Ovary (tissue), 9 donors: Measurements from ENCODE around the gene ETV3. TPM values are rescaled to one million over a fixed set of nuclear protein-coding genes. Genes with fewer than 3 reads are reported as not detected.

ENCODE experiments used
- DNase-seq, 5 donors: peaks; one replicate each; pipeline ENCODE4 v3.0.0-alpha.2; 2019 to 2020
- H3K27ac ChIP-seq, 2 donors: fragments of 200-600 bp; one replicate each; pipeline versions ENCODE4 v1.5.1 to v1.8.0; 2019 to 2022
- H3K27me3 ChIP-seq: fragments of 200-600 bp; one replicate; pipeline ENCODE4 v1.8.0; 2022
- H3K36me3 ChIP-seq: fragments of 200-600 bp; sonication (generic); one replicate; pipeline ENCODE4 v1.5.1; 2019
- H3K4me1 ChIP-seq: one replicate; pipeline ENCODE4 v1.8.1; 2013; ENCODE audit warnings: mild to moderate bottlenecking, moderate library complexity; ENCODE audit not compliant: insufficient read depth
- H3K4me3 ChIP-seq: fragments of 200-600 bp; sonication (generic); one replicate; pipeline ENCODE4 v1.5.1; 2017
- H3K9me3 ChIP-seq, 2 donors: fragments of 200-600 bp in 1 of 2; sonication (generic) in 1 of 2; one replicate each; pipeline versions ENCODE4 v1.5.1 to v1.8.1; 2013 to 2019; ENCODE audit warnings: mild to moderate bottlenecking in 1 of 2, moderate library complexity in 1 of 2
- CTCF ChIP-seq, 3 donors: fragments of 450-650 bp in 2 of 3; fragments of 200-600 bp in 1 of 3; IDR thresholded peaks; one replicate each; pipeline versions ENCODE4 v1.5.1 to v1.8.0; 2016 to 2022; ENCODE audit warnings: antibody characterized with exemption in 3 of 3, mild to moderate bottlenecking in 1 of 3
- EP300 ChIP-seq: sonication (generic); formaldehyde crosslinking; IDR thresholded peaks from one replicate; pipeline ENCODE4 v1.6.1; 2017; ENCODE audit warnings: antibody characterized with exemption
- POLR2A ChIP-seq: fragments of 450-650 bp; IDR thresholded peaks from one replicate; pipeline ENCODE4 v1.6.1; 2017; ENCODE audit warnings: antibody characterized with exemption, mild to moderate bottlenecking, moderate library complexity
- WGBS, 3 donors: extraction: QIAGEN DNeasy Blood & Tissue Kit in 1 of 3; methylation state at CpG; one replicate each; pipeline versions ENCODE4 v1.1.5 to v1.1.7; 2013 to 2017; 5-methylcytosine and 5-hydroxymethylcytosine counted together
- intact Hi-C, 4 donors: fragments of 100-400 bp; cut with DNase I; formaldehyde crosslinking; loops; one replicate each; pipeline versions ENCODE4 v1.11.0 to v1.15.1; 2022 to 2023
- polyA plus RNA-seq, 2 donors: library from polyadenylated mRNA; stranded (reverse); fragments of 200-250 nt in 1 of 2; fragments of 350-450 nt in 1 of 2; fragmentation: Illumina TruSeq in 1 of 2; extraction: RNeasy Lipid Tissue Mini Kit (QIAGEN cat#74804) in 1 of 2; gene quantifications; one replicate each; pipeline ENCODE4 v1.2.3, GENCODE V29; 2013 to 2014
- total RNA-seq, 7 donors: library from RNA; depleted of rRNA in 2 of 7; stranded (reverse); fragments of >200 nt in 2 of 7; fragmentation: NEBNext Ultra II Directional in 3 of 7; extraction: Animal tissue kit (Norgen Biotek cat#: 25700) in 3 of 7; gene quantifications; one replicate each; pipeline versions ENCODE4 v1.1.0 to v1.2.4, GENCODE V29; 2016 to 2023
- donor health status: DM: no; HTN: no; CAD: no; lungs with moderate emphysema.
- donor health status: DM: no; HTN: no; CAD: no.
- donor health status: Bipolar disorder and iron deficiency.
- donor health status: DM: yes; HTN: yes; CAD: no.
- donor health status: DM: no; HTN: no; CAD: no.
- donor health status: DM: yes; HTN: yes; CAD: no.

The ETV3 gene
- total and polyA plus RNA-seq, 9 donors, result 8.0 to 36.4 (median 22.5) TPM

DNA sequence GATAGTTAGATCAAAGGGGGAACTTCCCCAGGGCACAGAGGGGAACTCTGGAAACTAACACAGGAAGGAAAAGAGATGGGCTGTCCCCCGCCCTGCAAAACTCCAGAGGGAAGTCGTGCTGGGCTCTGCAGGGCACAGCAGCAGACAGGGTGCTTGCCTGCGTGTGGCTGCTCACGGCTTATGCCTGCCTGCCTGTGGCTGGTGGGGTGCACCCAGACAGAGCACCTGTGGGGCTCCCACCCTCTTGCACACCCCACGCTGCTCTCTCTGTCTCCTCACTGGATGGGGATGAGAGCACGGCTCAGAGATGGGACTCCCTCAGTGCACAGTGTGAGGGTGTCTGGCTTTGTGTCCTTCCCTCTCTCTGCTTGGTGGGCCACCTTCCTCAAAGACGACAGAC lies 25.1 kb downstream of the ETV3 start:
- 63 to 70% (median 64%) methylated on average over 7 of the region's 7 CpGs for WGBS, 3 donors
- Histone ChIP-seq H3K9me3 (no peaks in the 10 kb centered on the region), H3K4me1 (no peaks in the 10 kb centered on the region), H3K27ac (no peak overlapping the region), H3K27me3 (no peaks in the 10 kb centered on the region), H3K36me3 (no peaks in the 10 kb centered on the region), H3K4me3 (no peak overlapping the region)
- intact Hi-C loops, result no loop called here
- DNase-seq, result no peak
- TF ChIP-seq EP300, result no peak
- TF ChIP-seq POLR2A, result no peak
- no peak for TF ChIP-seq CTCF (IDR thresholded peaks at IDR 0.05)

DNA sequence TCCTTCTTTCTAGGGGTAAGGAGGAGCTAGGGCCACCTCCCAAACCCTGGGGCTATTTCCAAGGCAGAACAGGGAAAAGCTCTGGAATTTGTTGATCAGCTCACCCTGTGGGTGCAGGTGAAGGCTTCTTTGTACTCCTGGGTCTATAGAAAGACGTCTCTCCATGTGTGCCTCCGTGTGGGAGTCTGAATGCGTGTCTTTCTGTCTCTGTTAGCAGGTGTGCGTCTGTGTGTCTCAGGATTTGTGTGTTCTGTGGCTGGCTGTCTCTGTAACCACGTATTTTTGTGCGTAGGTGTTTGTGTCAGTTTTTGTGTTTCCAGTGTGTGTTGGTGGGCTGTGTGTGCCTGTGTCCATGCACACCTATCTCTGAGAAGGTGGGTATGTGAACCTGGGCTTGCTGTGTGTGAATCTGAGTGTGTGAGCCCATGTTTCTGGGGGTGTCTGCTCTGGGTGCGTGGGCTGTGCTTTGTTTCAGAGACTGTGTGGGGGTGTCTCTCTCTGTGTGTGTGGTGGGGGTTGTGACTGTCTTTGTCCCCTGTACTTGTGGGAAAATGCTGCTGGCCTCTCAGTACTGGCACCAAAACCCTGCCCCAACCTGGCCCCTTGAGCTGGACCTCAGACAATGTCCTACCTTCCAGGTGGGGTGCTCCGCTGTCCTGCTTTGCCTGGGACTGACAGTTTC lies 25.9 kb downstream of the ETV3 start:
- no peak overlapping the region for H3K4me3 ChIP-seq
- intact Hi-C loops, result no loop called here
- no peak overlapping the region for H3K27ac ChIP-seq
- H3K36me3 ChIP-seq, result no peaks in the 10 kb centered on the region
- WGBS, 3 donors, result 49 to 71% (median 54%) methylated on average over 8 of the region's 8 CpGs
- H3K9me3 ChIP-seq, result no peaks in the 10 kb centered on the region
- TF ChIP-seq POLR2A, result no peak
- no peak for TF ChIP-seq EP300
- TF ChIP-seq CTCF (IDR thresholded peaks at IDR 0.05), result no peak
- H3K4me1 ChIP-seq, result no peaks in the 10 kb centered on the region
- H3K27me3 ChIP-seq, result no peaks in the 10 kb centered on the region
- no peak for DNase-seq

DNA sequence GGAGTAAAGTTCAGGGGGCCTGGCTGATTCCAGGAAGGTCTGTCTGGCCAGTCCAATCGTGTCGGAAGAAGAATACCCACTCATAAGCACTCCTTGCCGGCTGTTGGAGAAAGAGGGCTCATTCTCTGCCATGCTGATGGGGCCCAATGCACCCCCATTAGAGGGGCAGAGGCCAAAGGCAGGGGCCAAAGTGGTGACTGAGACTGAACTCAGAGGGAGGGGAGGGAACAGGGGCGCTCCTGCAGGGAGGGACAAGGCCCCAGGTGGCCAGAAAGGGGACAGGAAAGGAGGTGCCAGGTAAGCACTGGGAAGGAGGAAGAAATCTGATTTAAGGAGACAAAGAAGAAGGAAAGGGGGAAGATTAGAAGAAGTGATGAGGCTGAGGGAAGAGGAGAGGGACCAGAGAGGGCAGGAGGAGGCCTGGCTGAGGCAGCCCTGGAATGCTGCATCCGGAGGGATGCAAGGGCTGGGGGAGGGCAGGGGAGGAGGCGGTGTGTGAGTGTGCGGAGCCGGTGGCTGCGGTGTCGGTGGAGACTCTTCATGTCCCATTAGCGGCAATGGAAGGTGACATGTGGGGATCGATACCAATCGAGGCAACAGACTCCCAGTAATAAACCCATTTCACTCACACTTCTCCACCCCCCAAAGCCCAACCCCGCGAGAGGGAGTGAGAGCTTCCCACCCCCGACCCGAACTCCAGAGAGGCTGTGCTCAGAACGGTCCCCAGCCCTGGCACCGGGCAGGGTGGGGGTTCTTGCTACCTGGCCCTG lies 26.6 kb downstream of the ETV3 start:
- Histone ChIP-seq H3K9me3 (no peaks in the 10 kb centered on the region), H3K36me3 (no peaks in the 10 kb centered on the region), H3K4me1 (no peaks in the 10 kb centered on the region), H3K4me3 (no peak overlapping the region), H3K27ac (no peak overlapping the region), H3K27me3 (no peaks in the 10 kb centered on the region)
- 38 to 47% (median 41%) methylated on average over 19 of the region's 19 CpGs for WGBS, 3 donors
- no peak for DNase-seq
- intact Hi-C loops, result no loop called here
- TF ChIP-seq POLR2A, result no peak
- no peak for TF ChIP-seq EP300
- TF ChIP-seq CTCF (IDR thresholded peaks at IDR 0.05), result no peak

DNA sequence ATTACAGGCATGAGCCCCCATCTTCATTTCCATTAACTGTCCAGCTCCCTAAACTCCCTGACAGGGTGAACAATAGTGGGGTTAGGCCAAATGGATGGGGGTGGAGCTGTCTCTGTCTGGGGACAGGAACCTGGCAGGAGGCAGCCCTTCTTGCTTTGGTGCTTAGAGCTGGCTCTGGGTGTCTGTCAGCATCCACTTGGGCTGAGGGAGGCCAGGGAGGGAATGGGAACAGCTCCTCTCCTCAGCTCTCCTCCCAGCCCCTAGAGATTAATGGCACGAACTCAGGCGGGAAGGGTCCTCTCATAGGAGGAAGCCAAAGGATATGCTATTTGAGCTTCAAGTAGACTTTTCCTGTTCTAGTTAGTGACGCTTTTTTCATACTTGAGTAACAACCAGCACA lies 27.5 kb downstream of the ETV3 start:
- no peak for DNase-seq
- Histone ChIP-seq H3K9me3 (no peaks in the 10 kb centered on the region), H3K27me3 (no peaks in the 10 kb centered on the region), H3K27ac (no peak overlapping the region), H3K4me1 (no peaks in the 10 kb centered on the region), H3K36me3 (no peaks in the 10 kb centered on the region), H3K4me3 (no peak overlapping the region)
- 82 to 93% (median 85%) methylated on average over 3 of the region's 3 CpGs for WGBS, 3 donors
- no peak for TF ChIP-seq EP300
- no peak for TF ChIP-seq POLR2A
- no peak for TF ChIP-seq CTCF (IDR thresholded peaks at IDR 0.05)
- intact Hi-C loops, result no loop called here
